ENCODE measurements around the gene MTOR. TPM values are rescaled to one million over a fixed set of nuclear protein-coding genes. Genes with fewer than 3 reads are reported as not detected.

The MTOR gene
- total and polyA plus RNA-seq, 10 of the 15 experiments (the other 5 are each of a cell fraction or from before 2014, with no cell fraction given) = 6.6 to 41.8 (median 29.8) TPM

GRCh38 chr1:11187000-11187399 is 75.4 kb downstream of the MTOR start:
- Histone ChIP-seq H3K9ac (ENCODE audit: control insufficient read depth, insufficient read depth, low read length) (no peak overlapping the region), H4K20me1 (ENCODE audit: control insufficient read depth, insufficient read depth) (no peaks in the 10 kb centered on the region), H3K4me1 (ENCODE audit: control insufficient read depth, insufficient read depth, low read length) (no peaks in the 10 kb centered on the region), H2AFZ (ENCODE audit: control insufficient read depth, low read depth, low read length) (no peak overlapping the region), H3K9me3 (replicated peaks; ENCODE audit: control insufficient read depth, insufficient read depth, low read length) (no peaks in the 10 kb centered on the region), H3K27ac (ENCODE audit: control insufficient read depth, insufficient read depth) (no peak overlapping the region), H3K4me2 (ENCODE audit: control insufficient read depth, insufficient read depth) (no peak overlapping the region), H3K4me3 (no peak overlapping the region), H3K79me2 (ENCODE audit: control insufficient read depth, insufficient read depth, low read length) (no peaks in the 10 kb centered on the region), H3K27me3 (replicated peaks in 1 of 2; ENCODE audit: control insufficient read depth in 2 of 2, insufficient read depth in 2 of 2, low read length in 1 of 2) (no peaks in the 10 kb centered on the region), H3K36me3 (ENCODE audit: control insufficient read depth in 2 of 2, insufficient read depth in 2 of 2, low read length in 1 of 2) (peaks cover 6 to 26% of the 10 kb centered on the region in 2 experiments)
- in situ Hi-C loops (cut with MboI) = no loop called here
- no peak for DNase-seq (ENCODE audit: low read depth, low spot score)
- TF ChIP-seq REST (IDR thresholded peaks at IDR 0.05; ENCODE audit: low read depth, low read length) (no peak), RB1 (IDR thresholded peaks at IDR 0.05; ENCODE audit: borderline replicate concordance) (no peak), CBFB (IDR thresholded peaks at IDR 0.05; ENCODE audit: low read depth) (no peak), NR2F1 (conservative IDR thresholded peaks at IDR 0.05) (no peak), STAT3 (IDR thresholded peaks at IDR 0.05; ENCODE audit: low read depth, low read length) (no peak), EP300 (IDR thresholded peaks at IDR 0.05; ENCODE audit: borderline replicate concordance in 1 of 2, control insufficient read depth in 1 of 2, low read depth in 2 of 2, low read length in 2 of 2) (no peak), CBX3 (IDR thresholded peaks at IDR 0.05; ENCODE audit: borderline replicate concordance, low read depth) (no peak), SIN3A (IDR thresholded peaks at IDR 0.05; ENCODE audit: low read depth, low read length) (no peak), ATF3 (IDR thresholded peaks at IDR 0.05; ENCODE audit: borderline replicate concordance, extremely low read depth, low read depth, low read length) (no peak), CTCF (IDR thresholded peaks at IDR 0.05 in 2 of 3, conservative IDR thresholded peaks at IDR 0.05 in 1 of 3; ENCODE audit: control insufficient read depth in 2 of 3, extremely low read depth in 1 of 3, insufficient read depth in 1 of 3, low read depth in 3 of 3, low read length in 3 of 3) (no peak), RELB (IDR thresholded peaks at IDR 0.05; ENCODE audit: low read depth) (no peak), HDAC6 (IDR thresholded peaks at IDR 0.05; ENCODE audit: unreplicated experiment) (no peak), NKRF (conservative IDR thresholded peaks at IDR 0.05) (no peak), BACH1 (IDR thresholded peaks at IDR 0.05; ENCODE audit: borderline replicate concordance) (no peak), NRF1 (conservative IDR thresholded peaks at IDR 0.05; ENCODE audit: low read depth, low read length) (no peak)
- no TSS peak for BruUV-seq (replicated peaks)
- RAD21 ChIA-PET (ENCODE audit: unreplicated experiment) = no interaction called here
- no peak for FAIRE-seq
- 97% methylated on average over 3 of the region's 3 CpGs for WGBS (ENCODE audit: insufficient coverage, insufficient replicate concordance, low lambda C conversion rate, missing lambda C conversion rate)
- SMC1A ChIA-PET (ENCODE audit: uncharacterized antibody, unreplicated experiment) = interaction anchor here (2.1 kb wide), 1 partner anchor 149 kb away, joined by 8 read pairs; no protein-coding TSS in a partner anchor
- CTCF ChIA-PET = no interaction called here
- POLR2A ChIA-PET = no interaction called here
- no peak for ATAC-seq
- intact Hi-C loops (cut with micrococcal nuclease; ENCODE audit: unreplicated experiment) = no loop called here
